ENCODE measurements around the gene MOGAT3.
A peak's percentile ranks its signal among the peaks of the same experiment; 100 is the strongest.

DNA sequence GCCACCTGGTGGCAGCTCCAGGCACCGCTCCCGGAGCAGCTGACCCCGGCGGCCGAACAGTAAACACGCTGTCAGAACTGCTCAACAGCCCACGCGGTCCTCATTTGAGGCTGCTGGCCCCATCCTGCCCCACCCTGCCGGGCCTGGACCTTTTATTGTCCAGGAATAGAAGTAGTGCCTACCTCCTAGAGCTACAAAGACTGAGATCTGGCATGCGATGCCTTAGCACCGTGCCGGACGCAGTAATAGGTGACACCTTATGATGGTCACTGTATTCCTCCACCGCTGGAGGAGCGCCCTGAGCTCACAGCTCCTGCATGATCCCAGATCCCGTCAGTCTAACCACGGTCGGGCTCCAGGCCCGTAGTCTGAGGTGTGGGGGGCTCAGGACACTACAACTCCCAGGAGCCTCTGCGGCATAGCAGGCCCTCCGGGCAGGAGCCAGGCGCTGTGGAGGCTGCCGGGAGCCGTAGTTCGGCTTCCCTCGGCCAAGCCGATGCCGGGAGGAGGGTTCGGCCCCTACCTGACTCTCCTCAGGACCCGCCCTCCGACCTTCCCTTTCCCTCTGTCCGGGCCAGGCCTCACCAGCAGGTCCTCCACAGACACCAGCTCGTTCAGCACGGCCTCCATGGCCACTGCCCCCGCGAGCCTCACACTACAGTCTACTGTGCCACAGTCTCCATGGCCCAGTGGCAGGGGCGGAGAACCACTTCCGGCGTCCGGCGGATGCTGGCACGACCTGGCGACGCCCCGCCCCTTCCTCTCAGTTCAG lies 43.7 kb upstream of the MOGAT3 start, which contains the start of gene FIS1:
- TF ChIP-seq, protein P1, sequence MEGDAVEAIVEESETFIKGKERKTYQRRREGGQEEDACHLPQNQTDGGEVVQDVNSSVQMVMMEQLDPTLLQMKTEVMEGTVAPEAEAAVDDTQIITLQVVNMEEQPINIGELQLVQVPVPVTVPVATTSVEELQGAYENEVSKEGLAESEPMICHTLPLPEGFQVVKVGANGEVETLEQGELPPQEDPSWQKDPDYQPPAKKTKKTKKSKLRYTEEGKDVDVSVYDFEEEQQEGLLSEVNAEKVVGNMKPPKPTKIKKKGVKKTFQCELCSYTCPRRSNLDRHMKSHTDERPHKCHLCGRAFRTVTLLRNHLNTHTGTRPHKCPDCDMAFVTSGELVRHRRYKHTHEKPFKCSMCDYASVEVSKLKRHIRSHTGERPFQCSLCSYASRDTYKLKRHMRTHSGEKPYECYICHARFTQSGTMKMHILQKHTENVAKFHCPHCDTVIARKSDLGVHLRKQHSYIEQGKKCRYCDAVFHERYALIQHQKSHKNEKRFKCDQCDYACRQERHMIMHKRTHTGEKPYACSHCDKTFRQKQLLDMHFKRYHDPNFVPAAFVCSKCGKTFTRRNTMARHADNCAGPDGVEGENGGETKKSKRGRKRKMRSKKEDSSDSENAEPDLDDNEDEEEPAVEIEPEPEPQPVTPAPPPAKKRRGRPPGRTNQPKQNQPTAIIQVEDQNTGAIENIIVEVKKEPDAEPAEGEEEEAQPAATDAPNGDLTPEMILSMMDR (IDR thresholded peaks at IDR 0.05; ENCODE audit: low read length), result peak; percentile 99
- no peak for TF ChIP-seq EZH2 (IDR thresholded peaks at IDR 0.05; ENCODE audit: borderline replicate concordance, low read length)

Measured in OCI-LY1 (cell line).